Activated T-helper 2 cell treated with anti-CD3 and anti-CD28 coated beads, Interferon-gamma antibody, Interleukin-2, Interleukin-4, amounts not matched to agents 10 μg/mL and 5 μg/mL and 100 μg/mL, durations not matched to agents 14 hours and 24 hours and 36 hours (primary cell): ENCODE data around the gene HES7. TPM values are rescaled to one million over a fixed set of nuclear protein-coding genes. Genes with fewer than 3 reads are reported as not detected.
A peak's percentile ranks its signal among the peaks of the same experiment; 100 is the strongest.

Source experiments
- DNase-seq: peaks from one replicate; pipeline ENCODE4 v3.0.0; 2021; ENCODE audit warnings: low spot score
- H3K27ac Mint-ChIP-seq: one replicate; pipeline ENCODE4 v1.8.0; 2021; ENCODE audit warnings: mixed read lengths
- H3K27me3 Mint-ChIP-seq: one replicate; pipeline ENCODE4 v1.8.0; 2021; ENCODE audit warnings: low read depth, mixed read lengths
- H3K36me3 Mint-ChIP-seq: one replicate; pipeline ENCODE4 v1.8.0; 2021; ENCODE audit warnings: low read depth, mixed read lengths
- H3K4me1 Mint-ChIP-seq: one replicate; pipeline ENCODE4 v1.8.0; 2021; ENCODE audit warnings: low read depth, mixed read lengths
- H3K4me3 Mint-ChIP-seq: one replicate; pipeline ENCODE4 v1.8.0; 2021; ENCODE audit warnings: low read depth, mild to moderate bottlenecking, moderate library complexity, mixed read lengths
- H3K9me3 Mint-ChIP-seq: one replicate; pipeline ENCODE4 v1.8.0; 2021; ENCODE audit warnings: mixed read lengths
- intact Hi-C: fragments of 100-400 bp; cut with micrococcal nuclease; formaldehyde crosslinking; loops from one replicate; pipeline ENCODE4 v1.15.1; 2023
- total RNA-seq: library from RNA; stranded (reverse); gene quantifications from 2 replicates; pipeline ENCODE4 v1.2.3, GENCODE V29; 2022

HES7 gene
- total RNA-seq, 1 donor from 2014 or later = 2.4 TPM

- intact Hi-C loops = no loop called here
- Mint-ChIP-seq H3K27me3 (no peaks in the 10 kb centered on the region), H3K4me3 (peak overlapping the region; percentile 81), H3K4me1 (peaks cover 52% of the 10 kb centered on the region), H3K36me3 (peaks cover 34% of the 10 kb centered on the region), H3K27ac (peak overlapping the region; percentile 73), H3K9me3 (no peaks in the 10 kb centered on the region)
- no peak for DNase-seq
Observed at GRCh38 chr17:8160741-8161221, 36.9 kb upstream of the HES7 start.

- H3K4me3 Mint-ChIP-seq = peak overlapping the region; percentile 62
- H3K9me3 Mint-ChIP-seq = no peaks in the 10 kb centered on the region
- intact Hi-C loops = no loop called here
- no peaks in the 10 kb centered on the region for H3K27me3 Mint-ChIP-seq
- H3K36me3 Mint-ChIP-seq = peaks cover 34% of the 10 kb centered on the region
- peak overlapping the region; percentile 73 for H3K27ac Mint-ChIP-seq
- H3K4me1 Mint-ChIP-seq = peaks cover 52% of the 10 kb centered on the region
- no peak for DNase-seq
Observed at GRCh38 chr17:8160224-8160577, 36.3 kb upstream of the HES7 start.

- peak overlapping the region; percentile 78 for H3K27ac Mint-ChIP-seq
- DNase-seq = no peak
- H3K4me1 Mint-ChIP-seq = peaks cover 46% of the 10 kb centered on the region
- intact Hi-C loops = no loop called here
- H3K9me3 Mint-ChIP-seq = no peaks in the 10 kb centered on the region
- peak overlapping the region; percentile 62 for H3K4me3 Mint-ChIP-seq
- peaks cover 34% of the 10 kb centered on the region for H3K36me3 Mint-ChIP-seq
- no peaks in the 10 kb centered on the region for H3K27me3 Mint-ChIP-seq
Observed at GRCh38 chr17:8159459-8160223, 35.7 kb upstream of the HES7 start.

GRCh38 chr17:8159032-8159400 lies 35.1 kb upstream of the HES7 start:
- intact Hi-C loops = no loop called here
- Mint-ChIP-seq H3K4me3 (peak overlapping the region; percentile 5), H3K9me3 (no peaks in the 10 kb centered on the region), H3K27me3 (no peaks in the 10 kb centered on the region), H3K27ac (peak overlapping the region; percentile 86), H3K36me3 (peaks cover 34% of the 10 kb centered on the region), H3K4me1 (peaks cover 42% of the 10 kb centered on the region)
- no peak for DNase-seq

- Mint-ChIP-seq H3K4me1 (peaks cover 40% of the 10 kb centered on the region), H3K9me3 (no peaks in the 10 kb centered on the region), H3K4me3 (peak overlapping the region; percentile 5), H3K27ac (peak overlapping the region; percentile 86), H3K36me3 (peaks cover 34% of the 10 kb centered on the region), H3K27me3 (no peaks in the 10 kb centered on the region)
- intact Hi-C loops = no loop called here
- peak; percentile 83 for DNase-seq
Observed at GRCh38 chr17:8158267-8159031, 34.5 kb upstream of the HES7 start.

GRCh38 chr17:8156246-8156992 lies 32.5 kb upstream of the HES7 start:
- DNase-seq = peak; percentile 100
- peaks cover 49% of the 10 kb centered on the region for H3K4me1 Mint-ChIP-seq
- H3K9me3 Mint-ChIP-seq = no peaks in the 10 kb centered on the region
- H3K27me3 Mint-ChIP-seq = no peaks in the 10 kb centered on the region
- H3K27ac Mint-ChIP-seq = no peak overlapping the region
- no peak overlapping the region for H3K4me3 Mint-ChIP-seq
- intact Hi-C loops = loop anchor here (1.0 kb wide), 6 partner anchors 17 to 299 kb away; partner anchors contain the start of genes HES7 and NAA38
- H3K36me3 Mint-ChIP-seq = peaks cover 29% of the 10 kb centered on the region

- no peak overlapping the region for H3K27ac Mint-ChIP-seq
- H3K4me1 Mint-ChIP-seq = peaks cover 46% of the 10 kb centered on the region
- intact Hi-C loops = loop anchor here (1.0 kb wide), 6 partner anchors 17 to 299 kb away; partner anchors contain the start of genes HES7 and NAA38
- peaks cover 24% of the 10 kb centered on the region for H3K36me3 Mint-ChIP-seq
- H3K9me3 Mint-ChIP-seq = no peaks in the 10 kb centered on the region
- H3K4me3 Mint-ChIP-seq = no peak overlapping the region
- no peaks in the 10 kb centered on the region for H3K27me3 Mint-ChIP-seq
- no peak for DNase-seq
Observed at GRCh38 chr17:8155996-8156245, 32.0 kb upstream of the HES7 start.

GRCh38 chr17:8155231-8155995 lies 31.5 kb upstream of the HES7 start:
- Mint-ChIP-seq H3K4me1 (peaks cover 41% of the 10 kb centered on the region), H3K27me3 (no peaks in the 10 kb centered on the region), H3K36me3 (peaks cover 19% of the 10 kb centered on the region), H3K4me3 (no peak overlapping the region), H3K9me3 (no peaks in the 10 kb centered on the region), H3K27ac (no peak overlapping the region)
- DNase-seq = no peak
- intact Hi-C loops = no loop called here

- intact Hi-C loops = no loop called here
- Mint-ChIP-seq H3K36me3 (peaks cover 14% of the 10 kb centered on the region), H3K4me3 (no peak overlapping the region), H3K27me3 (no peaks in the 10 kb centered on the region), H3K27ac (no peak overlapping the region), H3K9me3 (no peaks in the 10 kb centered on the region), H3K4me1 (peaks cover 37% of the 10 kb centered on the region)
- no peak for DNase-seq
Observed at GRCh38 chr17:8154608-8155155, 30.8 kb upstream of the HES7 start.

- intact Hi-C loops = no loop called here
- Mint-ChIP-seq H3K9me3 (no peaks in the 10 kb centered on the region), H3K36me3 (peaks cover 16% of the 10 kb centered on the region), H3K27me3 (no peaks in the 10 kb centered on the region), H3K27ac (no peak overlapping the region), H3K4me3 (peak overlapping the region; percentile 79), H3K4me1 (peaks cover 31% of the 10 kb centered on the region)
- peak; percentile 88 for DNase-seq
Observed at GRCh38 chr17:8153957-8154607, 30.2 kb upstream of the HES7 start.

- H3K9me3 Mint-ChIP-seq = no peaks in the 10 kb centered on the region
- H3K27me3 Mint-ChIP-seq = no peaks in the 10 kb centered on the region
- peaks cover 27% of the 10 kb centered on the region for H3K4me1 Mint-ChIP-seq
- peaks cover 15% of the 10 kb centered on the region for H3K36me3 Mint-ChIP-seq
- peak overlapping the region; percentile 97 for H3K27ac Mint-ChIP-seq
- no peak for DNase-seq
- peak overlapping the region; percentile 76 for H3K4me3 Mint-ChIP-seq
- intact Hi-C loops = no loop called here
Observed at GRCh38 chr17:8153525-8153956, 29.6 kb upstream of the HES7 start.
